ENCODE measurements around the gene SRSF4. TPM values are rescaled to one million over a fixed set of nuclear protein-coding genes. Genes with fewer than 3 reads are reported as not detected.

Gene SRSF4
- 100 to 1,000 TPM in 1 of 4 donors, 10 to 100 TPM in 3; 61.4 to 107 (median 75.4) TPM for total RNA-seq

DNA sequence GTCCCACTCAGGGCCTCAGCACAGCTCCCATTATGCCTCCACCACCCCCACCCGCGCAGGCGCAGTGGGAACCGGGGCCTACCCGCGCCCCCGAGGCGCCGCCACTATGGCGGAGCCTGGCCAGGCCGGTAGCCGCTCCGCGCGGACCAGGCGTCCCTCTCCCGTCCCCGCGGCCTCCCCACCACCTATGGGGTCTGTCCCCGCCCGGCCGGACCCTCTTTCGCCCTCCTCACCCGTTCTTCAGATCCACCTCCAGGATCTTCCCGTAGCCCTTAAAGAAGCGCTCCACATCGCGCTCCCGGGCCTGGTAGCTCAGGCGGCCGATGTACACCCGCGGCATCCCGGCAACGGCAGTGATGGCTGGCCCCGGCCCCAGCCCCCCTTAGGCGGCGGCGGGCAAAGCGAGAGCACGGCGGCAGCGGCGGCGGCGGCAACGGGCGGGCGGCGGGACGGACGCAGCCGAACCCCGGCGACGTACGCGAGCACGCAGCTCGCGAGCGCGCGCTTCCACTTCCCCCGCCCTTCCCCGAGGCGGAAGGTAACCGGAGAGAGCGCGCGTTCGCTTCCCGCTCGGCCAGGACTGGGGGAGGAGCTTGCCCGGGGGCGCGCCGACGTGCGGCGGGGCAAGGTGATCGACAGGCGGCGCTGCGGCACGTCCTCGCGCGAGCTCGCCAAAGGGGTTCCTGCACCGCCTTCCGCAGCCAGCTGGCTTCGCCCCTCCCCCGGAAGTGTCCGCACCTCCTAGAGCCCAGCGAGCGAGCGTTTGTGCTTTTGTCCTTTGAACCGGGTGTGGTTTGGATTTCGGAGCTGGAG, at the start of gene SRSF4:
Gene SRSF4 (minus strand): TSS at position 488 of the 813 bp plus-strand sequence. CDS start 148 bp downstream, at position 340.
- TF ChIP-seq, protein P1, sequence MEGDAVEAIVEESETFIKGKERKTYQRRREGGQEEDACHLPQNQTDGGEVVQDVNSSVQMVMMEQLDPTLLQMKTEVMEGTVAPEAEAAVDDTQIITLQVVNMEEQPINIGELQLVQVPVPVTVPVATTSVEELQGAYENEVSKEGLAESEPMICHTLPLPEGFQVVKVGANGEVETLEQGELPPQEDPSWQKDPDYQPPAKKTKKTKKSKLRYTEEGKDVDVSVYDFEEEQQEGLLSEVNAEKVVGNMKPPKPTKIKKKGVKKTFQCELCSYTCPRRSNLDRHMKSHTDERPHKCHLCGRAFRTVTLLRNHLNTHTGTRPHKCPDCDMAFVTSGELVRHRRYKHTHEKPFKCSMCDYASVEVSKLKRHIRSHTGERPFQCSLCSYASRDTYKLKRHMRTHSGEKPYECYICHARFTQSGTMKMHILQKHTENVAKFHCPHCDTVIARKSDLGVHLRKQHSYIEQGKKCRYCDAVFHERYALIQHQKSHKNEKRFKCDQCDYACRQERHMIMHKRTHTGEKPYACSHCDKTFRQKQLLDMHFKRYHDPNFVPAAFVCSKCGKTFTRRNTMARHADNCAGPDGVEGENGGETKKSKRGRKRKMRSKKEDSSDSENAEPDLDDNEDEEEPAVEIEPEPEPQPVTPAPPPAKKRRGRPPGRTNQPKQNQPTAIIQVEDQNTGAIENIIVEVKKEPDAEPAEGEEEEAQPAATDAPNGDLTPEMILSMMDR (IDR thresholded peaks at IDR 0.05; ENCODE audit: low read depth): no peak

DNA sequence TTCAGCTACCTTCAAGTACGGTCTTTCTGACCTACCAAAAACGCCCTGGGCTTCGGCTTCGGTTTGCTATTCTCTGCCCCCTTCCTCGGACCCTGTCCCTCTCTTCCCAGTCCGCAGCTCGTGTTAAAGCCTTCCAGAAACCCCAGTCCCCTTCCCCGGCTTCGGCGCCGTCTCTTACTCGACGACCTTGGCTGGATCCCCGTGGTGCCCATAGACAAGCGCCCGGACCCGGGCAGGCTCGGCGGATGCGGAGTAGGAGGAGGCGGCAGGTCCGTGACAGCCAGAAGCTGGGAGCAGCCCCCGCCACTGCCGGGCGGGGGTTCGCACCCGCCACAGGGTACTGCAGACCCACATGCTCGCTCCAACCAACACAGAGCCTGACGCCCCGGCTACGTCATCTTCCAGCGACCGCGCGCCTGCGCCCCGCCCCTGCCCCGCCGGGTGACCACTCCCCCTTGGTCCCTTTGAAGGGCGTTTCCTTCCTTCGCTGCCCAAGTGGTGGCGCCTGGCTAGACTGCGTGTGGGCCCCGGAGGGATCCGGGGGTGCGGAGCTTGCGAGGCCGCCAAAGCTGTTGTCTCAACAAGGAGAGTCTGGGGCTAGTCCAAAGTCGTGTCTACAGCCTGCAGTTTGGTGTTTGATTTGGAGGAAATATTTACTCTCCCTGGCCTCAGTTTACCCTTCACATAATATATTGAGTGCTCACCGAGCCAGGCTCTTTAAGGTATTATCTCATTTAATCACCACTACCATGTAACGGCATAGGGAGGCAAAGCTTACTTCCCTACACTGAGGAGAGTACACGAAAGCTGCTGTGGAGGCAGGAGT, 49.1 kb upstream of the SRSF4 start, which contains the start of gene MECR:
Gene MECR (minus strand): TSS at position 382 of the 826 bp plus-strand sequence. CDS start 28 bp downstream, at position 354.
- TF ChIP-seq, protein P1 (IDR thresholded peaks at IDR 0.05; ENCODE audit: low read depth): no peak

DNA sequence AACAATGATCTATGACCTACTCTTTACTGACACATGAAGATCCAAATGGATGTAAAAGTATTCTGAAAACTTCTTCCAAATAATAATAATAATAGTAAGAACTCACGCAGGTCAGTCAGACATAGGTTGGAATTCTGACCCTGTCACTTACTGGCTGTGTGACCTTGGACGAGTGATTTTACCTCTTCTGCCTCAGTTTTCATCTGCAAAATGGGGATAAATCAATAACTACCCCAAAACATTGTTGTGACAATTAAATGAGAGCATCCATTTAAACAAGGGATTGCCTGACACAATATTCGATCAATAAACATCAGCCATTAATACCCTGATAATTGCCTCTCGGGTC, 48.5 kb upstream of the SRSF4 start:
- TF ChIP-seq, protein P1 (IDR thresholded peaks at IDR 0.05; ENCODE audit: low read depth): no peak

DNA sequence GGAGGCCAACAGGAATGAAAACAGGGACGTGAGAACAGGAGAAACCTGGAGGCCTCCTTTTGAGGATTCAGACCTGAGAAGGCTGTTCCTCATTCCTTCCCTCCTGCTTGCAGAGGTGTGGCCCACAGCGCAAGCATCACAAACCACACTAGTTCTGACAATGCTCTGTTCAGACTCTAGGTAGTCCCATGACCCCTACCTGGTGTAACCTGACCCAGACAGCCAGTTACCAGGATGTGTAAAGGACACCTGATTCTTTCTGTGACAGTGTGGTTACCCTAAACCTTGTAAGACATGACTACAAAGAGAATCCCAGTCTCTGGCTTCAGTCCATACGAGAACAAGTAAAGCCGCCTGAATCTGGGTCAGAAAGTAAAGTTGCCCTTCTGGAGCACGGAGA, 45.8 kb upstream of the SRSF4 start:
- TF ChIP-seq, protein P1 (IDR thresholded peaks at IDR 0.05; ENCODE audit: low read depth): no peak

DNA sequence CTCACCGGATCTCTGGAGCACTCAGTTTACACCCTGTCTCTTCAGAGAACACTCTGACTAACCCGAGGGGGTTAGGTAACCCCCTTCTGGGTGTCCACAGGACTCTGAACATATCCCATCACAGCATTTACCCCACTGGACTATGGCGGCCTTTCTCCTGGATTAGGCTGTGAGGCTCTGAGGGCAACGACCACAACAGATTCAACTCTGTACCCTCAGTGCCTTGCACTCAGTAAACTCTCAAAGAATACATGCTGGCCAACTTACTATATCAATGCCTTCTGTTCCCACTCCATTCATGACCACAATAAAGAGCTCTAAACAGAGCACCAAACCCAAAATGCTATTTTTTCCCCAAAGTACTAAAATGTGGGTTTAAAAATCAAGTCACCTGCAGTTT, 43.7 kb upstream of the SRSF4 start:
- TF ChIP-seq, protein P1 (IDR thresholded peaks at IDR 0.05; ENCODE audit: low read depth): no peak

DNA sequence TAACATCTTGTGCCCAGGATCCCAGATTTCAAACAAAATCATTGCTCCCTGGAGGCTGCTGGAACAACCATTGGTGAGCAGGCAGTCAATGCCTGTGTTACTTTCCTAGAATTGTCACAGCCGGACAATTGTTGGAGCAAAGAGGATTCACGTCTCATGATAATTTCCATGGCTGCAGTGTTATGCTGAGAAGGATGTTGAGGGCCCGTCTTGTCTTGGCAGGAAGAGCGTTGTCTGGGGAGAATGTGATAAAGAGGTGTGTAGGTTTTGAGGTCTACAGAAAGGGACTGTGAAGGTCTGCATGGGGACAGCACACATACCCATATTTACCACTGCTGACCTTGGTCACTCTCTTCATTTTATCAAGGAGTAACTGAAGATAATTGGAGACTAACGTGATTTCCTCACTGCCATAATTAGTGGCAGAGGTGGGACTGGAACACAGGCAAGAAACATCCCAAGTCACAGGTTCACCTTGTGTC, 42.7 kb upstream of the SRSF4 start:
- TF ChIP-seq, protein P1 (IDR thresholded peaks at IDR 0.05; ENCODE audit: low read depth): no peak

DNA sequence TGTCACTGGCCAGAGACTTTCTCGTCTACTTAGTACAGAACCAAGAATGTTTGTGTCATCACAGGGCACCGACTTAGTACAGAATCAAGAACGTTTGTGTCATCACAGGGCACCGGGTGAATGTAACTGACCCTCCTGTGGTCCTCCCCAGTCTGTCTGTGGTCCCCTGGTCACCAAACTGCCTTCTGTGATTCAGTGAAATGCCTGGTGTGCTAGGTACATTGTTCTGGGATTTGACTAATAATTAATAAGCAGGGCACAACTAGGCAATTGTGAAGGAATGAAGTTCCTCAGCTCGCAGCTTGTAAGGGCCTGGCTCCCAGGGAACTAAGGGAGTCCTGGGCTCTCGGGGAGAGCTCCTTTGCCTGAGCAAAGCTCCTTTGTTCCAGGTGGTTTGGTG, 41.8 kb upstream of the SRSF4 start:
- TF ChIP-seq, protein P1 (IDR thresholded peaks at IDR 0.05; ENCODE audit: low read depth): no peak

All from subcutaneous adipose tissue (tissue), 4 donors.